NOMO-1 (cell line): ENCODE data around the gene MIB1.
A peak's percentile ranks its signal among the peaks of the same experiment; 100 is the strongest.

Source experiments
- DNase-seq, 2 experiments: peaks; one replicate each; lab custom pipeline; 2025; ENCODE audit not compliant: unreplicated experiment in 2 of 2; lab: John Stamatoyannopoulos, UW

The MIB1 gene

GRCh38 chr18:21865043-21865442 lies 124.5 kb downstream of the MIB1 start:
- no peak for DNase-seq

- DNase-seq: no peak
Observed at GRCh38 chr18:21868770-21869169, 128.2 kb downstream of the MIB1 start.

GRCh38 chr18:21889570-21889969 lies 149.0 kb downstream of the MIB1 start:
- DNase-seq: no peak

GRCh38 chr18:21894619-21895367 lies 154.2 kb downstream of the MIB1 start:
- no peak for DNase-seq

GRCh38 chr18:21896732-21897336 lies 156.2 kb downstream of the MIB1 start:
- no peak for DNase-seq

- peak; percentile 4 to 23 for DNase-seq
Observed at GRCh38 chr18:21897811-21898210, 157.2 kb downstream of the MIB1 start.

- DNase-seq: no peak
Observed at GRCh38 chr18:21900605-21901352, 160.2 kb downstream of the MIB1 start.

- DNase-seq: no peak
Observed at GRCh38 chr18:21901423-21901945, 160.9 kb downstream of the MIB1 start.

GRCh38 chr18:21903709-21904108 lies 163.1 kb downstream of the MIB1 start:
- DNase-seq: no peak

GRCh38 chr18:21904856-21905255 lies 164.3 kb downstream of the MIB1 start:
- DNase-seq: no peak

- DNase-seq: no peak
Observed at GRCh38 chr18:21907451-21907850, 166.9 kb downstream of the MIB1 start.

GRCh38 chr18:21908711-21909110 lies 168.1 kb downstream of the MIB1 start:
- no peak for DNase-seq

GRCh38 chr18:21910906-21911305 lies 170.3 kb downstream of the MIB1 start:
- no peak for DNase-seq

- no peak for DNase-seq
Observed at GRCh38 chr18:21911551-21911950, 171.0 kb downstream of the MIB1 start.

GRCh38 chr18:21912339-21913239 lies 172.0 kb downstream of the MIB1 start:
- DNase-seq: no peak

GRCh38 chr18:21914739-21915319 lies 174.2 kb downstream of the MIB1 start:
- DNase-seq: no peak

GRCh38 chr18:21915546-21915945 lies 175.0 kb downstream of the MIB1 start:
- DNase-seq: no peak

GRCh38 chr18:21916594-21916993 lies 176.0 kb downstream of the MIB1 start:
- no peak for DNase-seq

- DNase-seq: no peak
Observed at GRCh38 chr18:21918693-21919092, 178.1 kb downstream of the MIB1 start.
